HG02763 (cell line): ENCODE measurements around the gene NUDT14.
A peak's percentile ranks its signal among the peaks of the same experiment; 100 is the strongest.

Source experiments
- ATAC-seq: cut with Tn5 transposase; IDR thresholded peaks from one replicate; pipeline ENCODE4 v1.9.1; 2021; ENCODE audit warnings: mild to moderate bottlenecking, moderate library complexity; ENCODE audit not compliant: unreplicated experiment

Gene NUDT14

DNA sequence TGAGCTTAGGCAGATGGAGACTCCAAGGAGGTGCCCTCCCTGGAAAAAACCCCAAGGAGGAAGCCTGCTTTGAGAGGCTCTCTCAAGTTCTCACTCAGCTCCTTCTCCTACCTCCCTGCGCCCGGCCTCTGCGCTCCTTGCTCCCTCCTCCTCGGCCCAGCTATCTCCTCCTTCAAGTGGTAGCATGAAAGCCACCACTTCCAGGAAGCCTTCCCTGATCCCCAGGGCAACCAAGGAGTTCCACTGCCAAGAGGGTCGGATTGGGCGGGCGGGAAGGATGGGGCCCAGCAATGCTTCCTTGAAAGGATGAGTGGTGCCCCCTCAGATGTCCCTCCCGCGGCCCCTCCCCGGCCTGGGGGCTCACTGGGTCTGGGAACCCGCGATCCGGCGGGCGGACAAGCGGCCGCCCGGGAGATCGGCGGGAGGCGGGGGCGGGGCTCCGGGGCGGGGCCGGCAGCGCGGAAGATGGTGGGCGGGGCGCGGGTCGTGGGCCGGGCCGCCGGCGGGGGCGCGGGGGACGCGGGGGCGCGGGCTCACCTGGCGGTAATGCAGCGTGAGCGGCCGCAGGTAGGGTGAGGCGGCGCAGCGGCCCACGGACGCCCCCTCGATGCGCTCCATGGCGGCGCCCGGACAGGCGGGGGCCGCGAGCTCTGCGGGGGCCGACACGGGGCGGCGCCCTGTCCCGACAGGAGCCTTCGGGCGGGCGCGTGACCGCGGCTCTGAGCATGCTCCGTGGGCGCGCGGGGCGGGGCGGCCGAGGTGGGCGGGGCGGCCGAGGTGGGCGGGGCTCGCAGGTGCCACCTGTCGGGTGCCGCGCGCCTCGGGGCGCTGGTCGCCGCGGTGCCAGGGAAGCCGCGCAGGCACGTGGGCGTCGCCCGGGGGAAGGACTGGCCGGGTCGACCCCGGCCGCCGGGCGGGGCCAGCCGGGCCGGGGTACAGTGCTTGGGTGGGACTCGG lies at the start of gene NUDT14:
NUDT14 (minus strand) TSS at position 721 of the 957 bp plus-strand sequence; CDS start at position 618, 103 bp downstream.
- ATAC-seq, result peak; percentile 54

DNA sequence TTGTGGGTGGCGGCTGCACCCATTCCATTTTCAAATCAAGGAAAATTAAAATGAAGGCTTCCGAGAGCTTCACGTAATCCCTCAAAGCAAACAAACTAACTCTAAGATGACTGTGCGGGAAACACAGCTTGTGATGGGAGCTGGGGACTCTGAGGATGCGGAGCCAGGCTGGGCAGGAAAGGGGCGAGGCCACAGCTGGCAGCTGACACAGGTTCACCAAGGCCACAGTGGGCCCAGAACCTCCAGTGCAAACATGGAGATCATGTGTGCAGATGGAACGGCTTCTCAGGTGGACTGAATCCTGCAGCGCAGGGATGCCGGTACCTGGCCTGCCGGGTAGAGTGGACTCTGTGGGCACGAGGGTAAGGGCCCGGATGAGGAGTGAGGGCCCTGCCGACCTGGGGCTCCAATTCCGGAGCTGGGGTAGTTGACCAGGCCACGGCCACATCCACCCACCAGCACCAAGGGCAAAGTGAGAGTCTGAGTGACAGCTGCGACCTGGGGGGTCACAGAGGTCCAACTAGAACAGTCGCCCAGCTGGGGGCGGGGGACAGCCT lies 48.1 kb upstream of the NUDT14 start:
- ATAC-seq, result no peak

DNA sequence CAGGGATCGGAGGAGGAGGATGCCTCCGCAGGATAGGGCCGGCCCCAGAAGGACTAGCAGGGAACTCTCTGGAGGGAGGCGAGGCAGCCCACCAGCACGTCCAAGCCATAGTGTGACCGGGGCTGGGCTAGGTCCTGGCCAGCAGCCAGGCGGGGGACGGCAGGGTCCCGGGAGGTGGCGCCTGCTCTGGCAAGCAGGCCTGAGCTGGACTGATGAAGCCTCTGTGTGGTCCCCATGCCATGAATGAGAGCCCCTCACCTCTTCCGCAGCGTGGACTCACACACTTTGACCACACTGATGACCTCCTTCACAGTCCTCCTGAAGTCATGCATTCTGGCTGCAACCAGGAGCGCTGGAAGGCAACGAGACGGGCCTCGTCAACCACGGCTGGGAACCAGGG lies 47.5 kb upstream of the NUDT14 start:
- ATAC-seq, result no peak

DNA sequence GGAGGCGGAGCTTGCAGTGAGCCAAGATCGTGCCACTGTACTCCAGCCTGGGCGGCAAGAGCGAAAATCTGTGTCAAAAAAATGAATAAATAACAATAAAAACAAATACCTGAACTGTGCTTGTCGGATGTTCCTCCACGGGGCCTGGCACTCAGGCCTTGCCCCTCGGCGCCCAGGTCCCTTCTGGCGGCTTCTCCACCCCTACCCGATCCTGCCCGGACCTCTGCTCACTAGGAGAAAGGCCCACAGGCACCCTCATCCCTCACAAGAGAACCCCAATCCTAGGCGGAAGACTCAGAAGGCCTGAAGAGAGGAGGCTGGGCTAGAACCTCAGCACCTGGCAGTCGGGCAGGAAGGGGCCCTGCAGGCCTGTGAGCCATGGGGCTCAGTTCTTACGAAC lies 46.2 kb upstream of the NUDT14 start:
- no peak for ATAC-seq

DNA sequence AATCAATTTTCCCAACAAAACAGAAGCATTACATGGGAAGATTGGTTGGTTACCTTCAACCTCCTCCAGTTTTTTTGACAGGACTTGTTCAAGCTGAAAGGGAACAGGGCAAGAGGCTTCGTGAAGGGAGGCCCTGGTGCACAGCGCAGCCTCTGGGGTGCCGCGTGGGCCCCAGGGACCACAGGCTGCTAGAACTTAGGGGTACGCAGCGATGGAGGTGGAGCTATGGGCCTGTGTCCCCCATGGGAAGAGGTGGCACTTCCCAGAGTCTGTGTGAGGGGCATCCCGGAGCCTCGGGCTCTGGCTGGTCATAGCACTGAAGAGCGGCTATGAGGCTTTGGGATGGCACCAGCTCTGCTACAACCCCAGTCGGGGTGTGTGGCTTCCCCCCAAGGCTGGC lies 45.1 kb upstream of the NUDT14 start:
- no peak for ATAC-seq

DNA sequence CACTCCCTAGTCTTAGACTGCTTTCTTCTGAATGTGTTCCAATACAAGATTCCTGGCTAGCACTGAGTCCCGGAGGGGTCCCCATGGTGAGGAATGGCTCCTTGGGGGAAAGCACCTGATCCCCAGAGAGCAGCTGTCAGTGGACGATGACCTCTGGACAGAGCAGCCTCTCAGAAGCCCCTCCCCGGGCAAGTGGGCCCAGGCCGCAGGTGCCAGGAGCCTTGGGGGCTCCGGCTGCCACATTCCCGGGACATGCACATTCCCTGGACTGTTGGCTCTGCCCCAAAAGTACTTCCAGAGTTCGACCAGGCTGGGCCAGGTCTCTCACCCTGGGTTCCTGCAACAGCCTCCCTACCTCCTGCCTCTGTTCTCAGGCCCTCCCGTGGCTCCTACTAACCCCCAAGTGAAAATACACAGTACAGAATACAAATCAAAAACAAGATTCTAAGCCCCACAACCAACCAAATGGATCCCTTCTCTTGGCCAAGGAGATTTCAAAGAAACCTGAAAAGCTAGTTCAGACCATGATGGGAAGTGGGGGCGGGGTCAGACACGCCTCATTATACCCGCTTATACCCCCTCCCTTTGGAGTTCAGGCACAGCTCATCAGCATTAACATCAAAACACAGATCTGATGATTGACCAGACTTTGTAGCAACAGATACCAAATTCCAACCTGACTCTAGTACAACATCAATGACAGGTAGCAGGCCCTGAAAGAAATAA lies 43.9 kb upstream of the NUDT14 start:
- no peak for ATAC-seq

DNA sequence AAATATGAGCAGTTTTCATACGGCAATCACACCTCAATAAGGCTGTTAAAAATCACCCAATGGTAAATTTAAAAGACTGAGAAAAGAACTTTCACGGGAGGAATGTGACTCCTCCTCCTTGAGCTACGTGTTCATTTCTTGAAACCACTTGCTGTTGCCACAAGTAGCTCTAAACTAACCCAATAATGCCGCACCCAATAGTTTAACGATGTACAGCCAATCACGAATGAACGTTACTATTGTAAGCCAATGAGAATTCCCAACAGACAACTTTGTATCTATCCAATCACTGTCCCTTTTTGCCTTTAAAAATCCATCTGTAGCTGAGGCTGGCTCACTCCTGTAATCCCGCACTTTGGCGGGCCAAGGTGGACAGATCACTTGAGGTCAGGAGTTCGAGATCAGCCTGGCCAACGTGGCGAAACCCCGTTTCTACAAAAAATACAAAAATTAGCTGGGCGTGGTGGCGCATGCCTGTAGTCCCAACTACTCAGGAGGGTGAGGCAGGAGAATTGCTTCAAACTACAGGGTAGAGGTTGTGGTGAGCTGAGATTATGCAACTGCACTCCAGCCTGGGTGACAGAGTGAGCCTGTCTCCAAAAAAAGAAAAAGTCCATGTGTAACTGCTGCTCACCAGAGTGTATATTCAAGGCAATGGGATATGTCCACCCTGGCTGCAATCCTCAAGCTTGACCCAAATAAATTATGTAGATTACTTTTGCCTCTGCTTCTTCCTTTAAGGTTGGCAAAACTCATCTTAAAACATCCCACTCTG lies 42.8 kb upstream of the NUDT14 start:
- no peak for ATAC-seq

DNA sequence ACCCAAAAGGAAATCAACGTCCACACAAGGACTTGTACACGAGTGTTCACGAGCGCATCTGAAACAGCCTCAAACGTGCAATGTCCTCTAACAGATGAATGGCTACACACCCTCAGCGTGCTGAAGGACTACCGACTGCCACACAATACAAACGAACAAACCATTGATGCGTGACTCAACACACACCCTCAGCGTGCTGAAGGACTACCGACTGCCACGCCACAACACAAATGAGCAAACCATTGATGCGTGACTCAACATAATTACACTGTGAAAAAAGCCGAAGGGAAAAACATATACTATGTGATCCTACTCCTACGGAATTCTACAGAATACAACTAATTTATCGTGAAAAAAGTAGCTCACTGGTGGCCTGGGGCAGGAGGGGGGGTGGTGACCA lies 42.1 kb upstream of the NUDT14 start:
- ATAC-seq, result no peak

DNA sequence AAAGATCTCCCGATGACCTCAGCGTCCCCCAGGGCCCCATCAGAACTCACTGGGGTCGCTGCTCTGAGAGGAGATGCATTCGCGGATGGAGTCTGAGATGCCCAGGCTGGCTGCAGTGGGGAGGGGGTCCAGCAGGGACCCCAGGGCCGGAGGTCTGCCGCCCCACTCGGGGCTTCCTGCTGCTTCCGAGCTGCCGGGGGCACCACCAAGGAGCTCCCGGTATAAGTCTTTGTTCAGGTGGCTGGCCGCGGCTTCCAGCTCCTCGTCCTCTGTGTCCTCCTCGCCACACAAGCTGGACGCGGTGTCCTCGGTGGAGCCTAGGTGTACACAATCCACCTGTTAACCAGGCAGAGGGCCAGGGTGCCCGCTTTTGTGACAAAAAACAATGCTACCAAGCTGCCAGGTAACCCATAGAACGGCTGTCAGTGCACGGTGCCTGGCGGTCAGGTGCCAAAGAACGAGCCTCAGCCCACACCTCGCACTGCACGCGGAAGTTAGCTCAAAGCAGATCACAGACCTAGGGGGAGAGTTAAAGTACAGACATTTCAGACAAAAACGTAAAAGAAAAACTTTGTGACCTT lies 40.6 kb upstream of the NUDT14 start:
- ATAC-seq, result no peak

DNA sequence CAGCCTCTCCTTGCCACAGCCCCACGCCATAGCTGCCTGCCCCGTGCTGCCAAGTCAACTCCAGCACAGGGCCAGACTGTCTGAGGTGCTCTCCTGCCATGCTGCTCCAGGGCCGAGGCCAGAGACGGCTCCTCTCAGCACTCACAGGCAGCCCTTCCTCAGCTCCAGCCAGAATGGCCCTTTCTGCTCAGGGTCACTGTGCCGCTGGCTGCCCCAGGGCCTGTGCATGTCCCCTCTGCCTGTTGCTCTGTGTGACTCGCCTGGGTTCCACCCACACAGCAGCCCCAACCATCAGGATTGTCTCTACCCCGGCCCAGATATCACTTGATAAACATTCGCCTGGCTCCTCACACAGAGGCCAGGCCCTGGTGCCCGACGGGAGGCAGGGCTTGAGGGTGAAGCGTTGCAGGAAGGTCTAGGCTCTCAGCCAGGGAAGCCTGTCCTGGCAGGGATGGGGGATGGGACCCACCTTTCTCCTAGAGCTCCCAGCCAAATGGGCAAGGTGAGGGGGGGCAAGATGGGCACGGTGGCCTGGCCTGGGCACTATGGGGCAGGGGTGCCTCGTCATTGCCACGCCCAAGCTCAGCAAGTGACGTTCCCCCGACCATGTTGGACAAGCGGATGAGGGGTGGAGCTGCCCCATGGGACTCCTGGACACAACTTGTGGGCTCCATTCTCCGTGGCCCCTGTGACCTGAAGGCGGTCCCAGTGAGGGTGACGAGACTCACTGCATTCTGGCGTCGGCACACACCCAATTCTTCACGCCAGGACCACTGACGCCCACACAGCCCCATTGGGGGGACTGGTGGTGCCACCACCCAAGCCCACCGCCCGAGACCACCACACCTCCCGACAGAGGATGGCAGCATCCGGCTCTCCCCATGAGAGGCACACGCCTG lies 39.8 kb upstream of the NUDT14 start:
- ATAC-seq, result no peak

DNA sequence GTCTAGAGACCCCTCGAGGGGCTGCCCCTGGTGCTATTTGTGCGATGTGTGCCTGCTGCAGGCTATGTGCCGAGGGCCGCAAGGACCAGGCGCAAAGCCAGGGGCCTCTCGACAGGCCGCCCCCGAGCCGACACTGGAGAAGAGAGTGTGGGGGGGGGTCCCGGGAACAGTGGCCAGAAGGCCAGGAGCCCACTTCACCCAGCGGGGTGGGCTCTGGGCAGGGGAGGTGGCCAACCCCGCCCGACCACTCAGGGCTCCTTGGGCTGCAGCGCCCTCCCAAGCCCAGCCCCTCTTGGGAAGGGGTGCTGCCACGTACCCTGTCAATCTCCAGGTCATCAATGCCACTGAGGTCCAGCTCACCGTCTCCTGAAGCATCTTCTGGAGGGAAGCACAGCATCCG lies 38.6 kb upstream of the NUDT14 start:
- no peak for ATAC-seq

DNA sequence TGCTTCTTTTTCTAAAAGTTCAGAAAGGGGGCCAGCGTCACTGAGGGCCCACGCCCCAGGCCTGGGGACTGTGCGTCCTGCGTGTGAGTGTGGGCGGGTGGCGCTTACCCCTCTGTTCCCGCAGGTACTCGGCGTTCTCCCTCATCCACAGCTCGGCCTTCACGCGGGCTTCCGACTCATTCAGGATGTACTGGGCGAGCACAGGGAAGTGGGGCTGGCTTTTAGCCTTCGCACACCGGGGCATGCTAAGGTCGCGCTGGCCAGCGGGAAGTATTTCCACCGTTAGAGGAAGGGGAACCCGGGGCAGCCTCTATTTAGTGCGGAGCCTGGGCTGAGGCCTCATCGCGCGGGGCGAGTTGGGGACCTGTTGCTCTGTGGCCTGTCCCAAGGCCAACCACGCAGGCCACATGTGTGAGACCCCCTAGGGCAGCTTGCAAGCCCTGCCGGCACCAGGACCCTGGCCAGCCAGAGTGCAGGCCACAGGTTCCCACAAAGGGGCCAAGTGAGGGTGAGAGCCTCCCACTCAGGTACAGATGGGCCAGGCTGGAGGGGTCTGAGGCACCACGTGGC lies 38.0 kb upstream of the NUDT14 start:
- ATAC-seq, result no peak

DNA sequence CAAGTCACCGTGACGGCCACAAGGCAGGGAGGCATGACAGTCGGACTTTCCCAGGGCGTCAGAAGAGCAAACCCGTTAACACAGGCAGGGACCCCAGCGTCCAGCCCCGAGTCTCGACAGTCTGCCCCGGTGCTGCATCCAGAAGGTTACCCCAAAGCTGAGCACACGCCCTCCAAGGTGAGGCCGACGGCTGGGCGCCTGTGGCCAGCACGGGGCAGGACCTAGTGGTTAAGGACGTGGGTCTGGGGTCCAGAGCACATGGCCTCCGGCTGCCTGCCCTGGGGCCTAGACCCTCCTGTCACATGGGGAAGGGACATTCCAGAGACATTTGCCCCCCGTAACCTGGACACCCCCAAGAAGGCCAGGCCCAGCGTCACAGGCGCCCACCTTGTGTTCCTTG lies 37.5 kb upstream of the NUDT14 start:
- no peak for ATAC-seq

DNA sequence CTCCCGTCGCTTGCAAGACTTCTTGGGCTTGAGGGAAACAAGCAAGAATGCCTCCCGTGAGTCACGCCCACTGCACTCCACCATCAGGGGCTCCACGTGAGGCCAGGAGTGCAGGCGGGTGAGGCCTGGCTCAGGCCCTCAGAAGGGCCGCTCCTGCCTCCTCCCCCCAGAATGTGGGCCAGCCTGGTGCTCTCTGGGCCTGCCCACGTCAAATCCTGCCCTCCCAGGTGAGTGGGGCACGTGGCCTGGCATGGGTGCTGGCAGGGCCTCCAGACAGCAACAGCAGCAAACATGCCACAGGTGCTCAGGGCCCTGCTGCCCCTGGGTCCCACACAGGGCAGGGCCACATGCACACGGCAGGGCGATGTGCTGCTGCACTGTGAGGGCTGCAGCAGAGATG lies 36.7 kb upstream of the NUDT14 start:
- ATAC-seq, result no peak

DNA sequence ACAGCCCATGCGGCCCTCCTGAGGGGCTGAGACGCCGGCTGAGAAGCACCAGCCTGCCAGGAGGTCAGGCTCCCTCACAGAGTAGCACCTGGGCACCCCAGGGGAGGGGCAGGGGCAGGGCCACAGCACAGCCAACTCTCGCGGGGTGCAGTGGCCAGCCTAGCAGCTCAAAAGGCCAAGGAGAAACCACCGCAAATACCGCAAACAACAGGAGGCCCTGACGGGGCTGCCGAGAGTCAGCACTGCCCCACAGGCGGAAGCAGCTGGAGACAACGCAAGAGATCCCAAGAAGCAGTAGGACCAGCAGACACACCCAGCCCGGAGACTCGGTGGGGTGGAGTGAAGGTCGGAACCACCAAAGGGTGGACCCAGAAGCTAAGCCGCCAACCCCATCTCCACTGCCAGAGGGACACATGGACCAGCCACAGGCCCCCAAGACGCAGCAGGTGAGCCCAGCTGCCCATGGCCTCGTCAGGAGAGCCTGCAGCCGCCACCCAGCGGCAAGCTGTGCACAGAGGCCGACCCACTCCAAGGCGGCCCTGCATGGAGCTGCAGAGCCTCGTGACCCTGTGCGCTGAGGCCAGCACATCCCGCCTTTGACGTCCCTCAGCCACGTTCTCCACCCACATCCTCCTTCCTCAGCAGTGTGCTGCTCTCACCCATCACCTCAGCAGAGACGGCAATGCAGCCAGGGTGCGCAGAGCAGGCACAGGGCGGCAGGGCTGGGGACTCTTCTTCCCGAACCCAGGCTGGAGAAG lies 35.6 kb upstream of the NUDT14 start:
- no peak for ATAC-seq

DNA sequence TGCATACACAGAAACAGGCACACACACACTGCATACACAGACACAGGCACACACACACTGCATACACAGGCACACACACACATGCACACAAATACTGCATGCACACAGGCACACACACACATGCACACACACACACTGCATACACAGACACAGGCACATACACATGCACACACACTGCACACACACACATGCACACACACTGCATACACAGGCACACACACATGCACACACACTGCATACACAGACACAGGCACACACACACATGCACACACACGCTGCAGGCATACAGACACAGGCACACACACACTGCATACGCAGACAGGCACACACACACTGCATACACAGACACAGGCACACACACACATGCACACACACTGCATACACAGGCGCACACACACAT lies 34.5 kb upstream of the NUDT14 start:
- no peak for ATAC-seq

DNA sequence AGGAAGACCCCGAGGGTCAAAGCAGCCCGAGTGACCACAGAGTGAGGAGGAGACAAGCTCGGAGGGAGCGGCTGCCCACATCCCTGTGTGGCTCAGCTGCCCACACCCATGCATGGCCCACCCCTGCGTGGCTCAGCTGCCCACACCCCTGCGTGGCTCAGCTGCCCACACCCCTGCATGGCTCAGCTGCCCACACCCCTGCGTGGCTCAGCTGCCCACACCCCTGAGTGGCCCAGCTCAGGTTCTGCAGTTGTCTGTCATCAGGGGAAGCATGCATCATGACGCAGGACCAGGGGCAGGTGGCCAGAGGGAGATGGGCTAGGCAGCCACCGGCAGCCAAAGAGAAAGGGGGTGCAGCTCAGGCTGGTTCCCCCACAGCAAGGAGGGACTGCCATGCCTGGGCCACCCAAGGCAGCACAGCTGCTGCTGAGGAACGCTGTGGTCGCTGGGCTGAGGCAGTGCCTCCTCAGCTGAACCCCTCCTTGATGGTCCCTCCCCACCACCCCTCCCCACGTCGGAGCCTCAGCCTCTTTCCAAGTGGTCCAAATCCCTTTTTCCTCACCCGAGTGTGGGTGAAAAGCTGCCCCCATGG lies 33.3 kb upstream of the NUDT14 start:
- no peak for ATAC-seq

DNA sequence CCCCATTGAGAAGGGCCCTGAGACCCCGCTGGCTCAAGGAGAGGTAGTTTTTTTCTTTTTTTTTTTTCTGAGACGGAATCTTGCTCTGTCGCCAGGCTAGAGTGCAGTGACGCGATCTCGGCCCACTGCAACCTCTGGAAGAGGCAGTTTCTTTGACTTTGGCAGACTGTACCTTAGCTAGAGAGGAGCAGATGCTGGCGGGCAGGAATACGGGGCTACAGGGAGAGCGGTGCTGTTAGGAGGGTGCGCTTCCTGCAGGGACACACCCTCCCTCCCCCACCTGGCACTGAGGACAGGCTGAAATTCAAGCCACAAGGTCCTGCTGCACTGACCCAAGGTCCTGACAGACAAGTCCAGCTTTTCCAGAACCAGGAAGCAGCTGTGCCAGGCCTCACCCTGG lies 32.2 kb upstream of the NUDT14 start:
- no peak for ATAC-seq
